OCI-LY3 (cell line): ENCODE data around the gene LILRB3.
"Not testable (repeated sequence)": the region's sequence is repeated elsewhere in the genome, so short reads cannot be mapped to it uniquely, and the experiment has no call there.

Experiments
- CTCF ChIP-seq: fragments of 200-600, 300-600 bp; sonication (generic); IDR thresholded peaks from 2 replicates; pipeline ENCODE4 v1.5.1; 2014; ENCODE audit warnings: antibody characterized with exemption, low read length, low read depth
- EZH2phosphoT487 ChIP-seq: fragments of 200-600 bp; shearing (Covaris generic); IDR thresholded peaks from 2 replicates; pipeline ENCODE4 v1.6.1; 2018; ENCODE audit warnings: antibody characterized with exemption, mixed run types, low read depth

GRCh38 chr19:54224619-54225018, 1.8 kb upstream of the LILRB3 start:
- not testable (repeated sequence) for TF ChIP-seq CTCF, EZH2phosphoT487
